Measurements from ENCODE around the gene SMAD9. TPM values are rescaled to one million over a fixed set of nuclear protein-coding genes. Genes with fewer than 3 reads are reported as not detected.

SMAD9 gene
- total RNA-seq, 4 donors from 2014 or later, result 0.98 to 4.1 (median 2.1) TPM

- Histone ChIP-seq H3K36me3 (peaks cover 5% of the 10 kb centered on the region), H3K4me3 (no peak overlapping the region), H3K9me3 (no peaks in the 10 kb centered on the region), H3K4me1 (no peaks in the 10 kb centered on the region), H3K27me3 (no peaks in the 10 kb centered on the region), H3K27ac (no peak overlapping the region)
- 83% methylated on average over 6 of the region's 6 CpGs for WGBS
- no peak for DNase-seq (ENCODE audit: low spot score in 2 of 2)
- TF ChIP-seq EP300 (IDR thresholded peaks at IDR 0.05) (no peak), POLR2A (IDR thresholded peaks at IDR 0.05) (no peak), POLR2AphosphoS5 (IDR thresholded peaks at IDR 0.05) (no peak), CTCF (IDR thresholded peaks at IDR 0.05) (no peak)
Measured at GRCh38 chr13:36882829-36883390, 37.1 kb downstream of the SMAD9 start.

DNA sequence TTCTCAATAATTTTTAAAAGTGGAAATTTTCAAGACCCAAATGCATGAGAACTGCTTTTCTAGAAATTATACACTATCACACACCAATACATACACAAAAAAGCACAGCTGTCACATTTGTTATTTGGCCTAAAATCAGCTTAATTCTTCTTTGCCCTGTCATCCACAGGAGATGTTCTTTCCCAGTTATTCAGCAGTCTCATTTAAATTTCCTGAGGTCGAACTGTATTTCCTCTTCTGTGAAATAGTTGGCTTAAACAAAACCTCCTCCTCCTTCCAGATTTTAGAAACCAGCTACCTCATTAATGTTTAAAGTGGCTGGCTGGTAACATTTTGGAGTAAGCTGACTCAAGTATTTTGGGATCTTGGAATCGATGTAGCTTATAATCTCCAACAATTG, 39.1 kb downstream of the SMAD9 start:
- H3K4me1 ChIP-seq, result no peaks in the 10 kb centered on the region
- H3K27me3 ChIP-seq, result no peaks in the 10 kb centered on the region
- no peak for DNase-seq (ENCODE audit: low spot score in 2 of 2)
- no peak overlapping the region for H3K27ac ChIP-seq
- TF ChIP-seq POLR2A (IDR thresholded peaks at IDR 0.05), result no peak
- no peak for TF ChIP-seq POLR2AphosphoS5 (IDR thresholded peaks at IDR 0.05)
- no peak for TF ChIP-seq CTCF (IDR thresholded peaks at IDR 0.05)
- TF ChIP-seq EP300 (IDR thresholded peaks at IDR 0.05), result no peak
- H3K9me3 ChIP-seq, result no peaks in the 10 kb centered on the region
- peaks cover 5% of the 10 kb centered on the region for H3K36me3 ChIP-seq
- 35% methylated on average over 2 of the region's 2 CpGs for WGBS
- H3K4me3 ChIP-seq, result no peak overlapping the region

DNA sequence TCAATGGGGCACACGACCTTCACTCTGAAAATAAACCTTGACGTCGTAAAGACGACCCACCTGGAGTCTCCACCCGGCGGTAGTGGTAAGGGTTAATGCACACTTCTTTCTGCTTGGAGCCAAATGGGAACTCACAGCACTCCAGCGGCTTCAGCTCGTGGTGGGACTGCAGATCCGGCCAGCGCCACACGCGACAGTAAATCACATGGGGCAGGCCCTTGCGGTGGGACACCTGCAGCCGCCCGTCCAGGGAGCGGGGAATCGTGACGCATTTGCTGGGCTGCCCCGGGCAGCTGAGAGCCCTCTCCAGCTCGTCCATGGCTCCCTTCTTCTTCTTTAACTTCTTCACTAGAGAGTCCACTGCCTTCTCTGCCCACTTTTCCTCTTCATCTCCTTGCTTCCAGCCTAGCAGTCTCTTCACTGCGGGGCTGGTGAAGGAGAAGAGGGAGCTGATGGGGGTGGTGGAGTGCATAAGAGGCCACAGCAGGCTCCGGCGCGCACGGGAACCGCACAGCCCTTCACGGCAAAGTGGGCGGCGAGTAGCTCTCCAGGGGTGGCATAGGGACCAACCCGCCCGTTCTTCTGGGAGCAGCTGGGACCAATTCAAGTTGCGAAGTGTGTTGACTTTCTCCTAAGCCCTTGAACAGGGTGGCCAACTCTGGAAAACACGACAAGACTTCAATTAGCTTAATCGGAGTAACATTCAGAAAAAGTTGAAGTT, 40.7 kb downstream of the SMAD9 start:
- DNase-seq (ENCODE audit: low spot score in 2 of 2), result no peak
- Histone ChIP-seq H3K9me3 (no peaks in the 10 kb centered on the region), H3K4me3 (no peak overlapping the region), H3K36me3 (peaks cover 5% of the 10 kb centered on the region), H3K27me3 (no peaks in the 10 kb centered on the region), H3K4me1 (no peaks in the 10 kb centered on the region), H3K27ac (no peak overlapping the region)
- 91% methylated on average over 34 of the region's 34 CpGs for WGBS
- TF ChIP-seq POLR2A (IDR thresholded peaks at IDR 0.05) (no peak), EP300 (IDR thresholded peaks at IDR 0.05) (no peak), CTCF (IDR thresholded peaks at IDR 0.05) (no peak), POLR2AphosphoS5 (IDR thresholded peaks at IDR 0.05) (no peak)

DNA sequence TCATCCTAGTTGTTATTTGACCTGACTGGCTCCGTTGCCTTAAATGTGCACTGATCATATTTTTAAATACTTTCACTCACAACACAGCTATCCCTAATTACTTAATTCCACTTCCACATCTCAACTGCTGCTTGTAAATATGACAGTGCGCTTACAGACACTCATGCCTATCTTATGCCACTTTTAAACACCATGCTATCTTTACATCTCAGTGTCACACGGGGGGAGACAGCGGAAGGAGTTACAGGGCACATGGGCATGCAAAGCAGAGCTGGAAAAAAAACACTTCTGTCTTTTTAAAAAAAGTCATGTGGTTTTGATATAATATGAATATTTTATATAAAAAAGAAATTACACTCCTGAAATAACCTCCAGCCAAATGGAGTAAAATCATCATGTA, 44.1 kb downstream of the SMAD9 start:
- TF ChIP-seq EP300 (IDR thresholded peaks at IDR 0.05) (no peak), POLR2AphosphoS5 (IDR thresholded peaks at IDR 0.05) (no peak), CTCF (IDR thresholded peaks at IDR 0.05) (no peak), POLR2A (IDR thresholded peaks at IDR 0.05) (no peak)
- no peak overlapping the region for H3K4me3 ChIP-seq
- peaks cover 5% of the 10 kb centered on the region for H3K36me3 ChIP-seq
- H3K4me1 ChIP-seq, result no peaks in the 10 kb centered on the region
- DNase-seq (ENCODE audit: low spot score in 2 of 2), result no peak
- H3K27me3 ChIP-seq, result no peaks in the 10 kb centered on the region
- WGBS, result 65% methylated on average over 4 of the region's 4 CpGs
- no peak overlapping the region for H3K27ac ChIP-seq
- H3K9me3 ChIP-seq, result no peaks in the 10 kb centered on the region

DNA sequence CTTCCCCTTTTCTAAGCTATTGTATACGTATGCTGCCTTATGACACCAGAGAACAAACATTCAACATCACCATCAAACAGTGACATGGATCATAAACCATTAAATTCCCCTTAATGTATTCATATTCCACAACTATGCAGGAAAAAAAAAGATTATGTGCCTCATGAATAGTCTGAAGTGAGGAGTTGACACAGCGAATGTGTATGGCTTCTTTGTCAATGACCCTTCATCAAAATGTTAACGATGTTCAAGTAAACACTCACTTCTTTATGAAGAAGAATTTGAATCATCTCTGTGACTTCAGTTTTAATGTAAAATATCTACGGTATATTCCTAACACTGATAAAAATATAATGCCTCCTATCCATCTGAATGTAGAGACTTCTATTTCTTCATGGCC, 44.6 kb downstream of the SMAD9 start:
- Histone ChIP-seq H3K27ac (no peak overlapping the region), H3K27me3 (no peaks in the 10 kb centered on the region), H3K36me3 (peaks cover 5% of the 10 kb centered on the region), H3K4me1 (no peaks in the 10 kb centered on the region), H3K9me3 (no peaks in the 10 kb centered on the region), H3K4me3 (no peak overlapping the region)
- 95% methylated on average over 4 of the region's 4 CpGs for WGBS
- TF ChIP-seq POLR2A (IDR thresholded peaks at IDR 0.05) (no peak), EP300 (IDR thresholded peaks at IDR 0.05) (no peak), POLR2AphosphoS5 (IDR thresholded peaks at IDR 0.05) (no peak), CTCF (IDR thresholded peaks at IDR 0.05) (no peak)
- no peak for DNase-seq (ENCODE audit: low spot score in 2 of 2)
